Thyroid gland (tissue), 4 donors: ENCODE results near the gene SPRR5.

ENCODE experiments used
- CTCF ChIP-seq, 6 experiments: fragments of 200-600 bp in 3 of 6; fragments of 450-650 bp in 3 of 6; sonication (generic) in 3 of 6; IDR thresholded peaks; one replicate each; pipeline ENCODE4 v1.5.1; 2016 to 2019; ENCODE audit warnings: antibody characterized with exemption in 6 of 6, mild to moderate bottlenecking in 2 of 6, inconsistent platforms in 1 of 6, moderate library complexity in 1 of 6
- POLR2A ChIP-seq, 2 donors: fragments of 450-650 bp; IDR thresholded peaks; one replicate each; pipeline ENCODE4 v1.6.1; 2017; ENCODE audit warnings: antibody characterized with exemption in 2 of 2, mild to moderate bottlenecking in 2 of 2, moderate library complexity in 1 of 2

- no peak for TF ChIP-seq CTCF (IDR thresholded peaks at IDR 0.05)
- no peak for TF ChIP-seq POLR2A (IDR thresholded peaks at IDR 0.05)
Measured at GRCh38 chr1:152912471-152912870, 34.5 kb upstream of the SPRR5 start.
